GM21825 (cell line): ENCODE results near the gene C15orf62.

Source experiments
- ATAC-seq: cut with Tn5 transposase; IDR thresholded peaks from one replicate; pipeline ENCODE4 v1.9.1; 2021; ENCODE audit warnings: mild to moderate bottlenecking, moderate library complexity; ENCODE audit not compliant: unreplicated experiment

Gene C15orf62, protein sequence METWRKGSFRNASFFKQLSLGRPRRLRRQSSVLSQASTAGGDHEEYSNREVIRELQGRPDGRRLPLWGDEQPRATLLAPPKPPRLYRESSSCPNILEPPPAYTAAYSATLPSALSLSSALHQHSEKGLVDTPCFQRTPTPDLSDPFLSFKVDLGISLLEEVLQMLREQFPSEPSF

DNA sequence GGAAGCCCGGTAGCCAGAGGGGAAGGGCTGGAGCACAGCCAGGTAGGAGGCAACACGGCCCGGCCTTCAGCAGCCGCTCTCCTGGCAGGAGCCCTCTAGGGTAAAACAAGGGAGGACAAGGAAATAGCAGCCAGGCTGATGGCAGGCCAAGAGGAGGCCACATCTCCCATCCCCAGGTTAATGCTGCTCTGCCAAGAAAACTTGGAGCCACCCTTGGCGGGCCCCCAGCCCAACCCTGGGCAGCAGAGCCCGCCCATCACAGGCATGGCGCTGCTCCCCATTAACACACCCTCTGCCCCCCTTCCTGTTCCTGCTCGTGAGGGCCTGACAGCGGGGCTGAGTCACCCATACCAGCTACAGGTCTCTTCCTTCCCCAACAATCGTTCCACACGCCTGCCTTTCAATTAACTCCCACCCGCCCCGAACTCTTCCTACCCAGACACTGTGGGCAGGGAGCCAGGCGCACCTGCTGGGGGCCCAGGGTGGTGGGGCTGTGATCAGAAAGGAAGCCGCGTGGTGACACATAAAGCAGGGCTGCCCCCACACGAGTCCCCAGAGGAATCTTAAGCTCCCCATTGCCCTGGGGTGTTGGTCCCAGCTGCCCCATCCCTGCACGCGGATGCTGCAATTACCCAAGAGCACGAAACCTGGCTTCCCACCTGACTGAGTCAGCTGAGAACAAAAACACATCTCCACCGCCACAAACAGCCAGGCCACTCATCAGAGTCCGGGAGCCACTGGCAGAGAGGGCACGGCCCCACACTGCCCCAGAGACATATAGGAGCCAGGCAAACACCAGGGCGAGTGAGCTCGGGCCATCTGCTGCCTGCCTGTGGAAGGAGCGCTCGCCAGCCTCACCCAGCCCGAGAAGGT lies at the start of gene C15orf62:
TSS of gene C15orf62 (plus strand) at position 707 of the 873 bp plus-strand sequence. CDS start 516 bp downstream, outside the sequence.
- ATAC-seq: peak; percentile 38

DNA sequence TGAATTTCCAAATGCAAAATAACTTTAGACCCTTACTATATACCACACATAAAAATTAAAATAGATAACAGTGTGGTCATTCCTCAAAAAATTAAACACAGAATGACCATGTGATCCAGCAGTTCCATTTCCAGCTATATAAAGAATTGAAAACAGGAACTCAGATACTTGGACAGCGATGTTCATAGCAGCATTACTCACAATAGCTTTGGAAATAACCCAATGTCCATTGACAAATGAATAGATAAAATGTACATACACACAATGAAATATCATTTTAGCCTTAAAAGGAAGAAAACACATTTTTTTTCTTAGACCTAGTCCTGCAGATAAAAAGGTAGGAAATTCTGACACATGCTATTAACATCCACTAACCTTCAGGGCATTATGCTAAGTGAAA lies 48.1 kb upstream of the C15orf62 start:
- ATAC-seq: no peak

DNA sequence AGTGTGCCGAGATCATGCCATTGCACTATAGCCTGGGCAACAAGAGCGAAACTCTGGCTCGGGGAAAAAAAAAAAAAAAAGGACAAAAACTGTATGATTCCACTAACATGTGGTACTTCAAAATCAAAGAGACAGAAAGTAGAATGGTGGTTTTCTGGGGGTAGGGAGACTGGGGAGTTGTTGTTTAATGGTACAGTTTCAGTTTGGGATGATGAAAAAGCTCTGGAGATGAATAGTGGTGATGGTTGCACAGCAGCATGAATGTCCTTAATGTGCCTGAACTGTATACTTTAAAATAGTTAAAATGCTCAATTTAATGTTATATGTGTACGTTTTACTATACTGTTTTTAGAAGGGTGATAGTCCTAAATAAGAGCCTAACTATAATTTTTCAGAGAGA lies 47.4 kb upstream of the C15orf62 start:
- no peak for ATAC-seq

DNA sequence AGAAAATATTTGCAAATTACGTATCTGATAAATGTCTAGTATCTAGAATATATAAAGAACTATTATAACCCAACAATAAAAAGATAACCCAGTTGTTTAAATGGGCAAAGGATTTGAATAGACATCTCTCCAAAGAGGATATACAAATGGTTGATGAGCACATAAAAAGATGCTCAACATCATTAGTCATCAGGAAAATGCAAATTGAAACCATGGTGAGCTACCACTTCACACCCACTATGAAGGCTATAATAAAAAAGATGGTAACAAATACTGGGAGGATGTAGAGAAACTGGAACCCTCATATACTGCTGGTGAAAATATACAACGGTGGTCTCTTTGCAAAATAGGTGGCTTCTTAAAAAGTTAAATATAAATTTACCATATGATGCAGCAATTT lies 46.8 kb upstream of the C15orf62 start:
- no peak for ATAC-seq

DNA sequence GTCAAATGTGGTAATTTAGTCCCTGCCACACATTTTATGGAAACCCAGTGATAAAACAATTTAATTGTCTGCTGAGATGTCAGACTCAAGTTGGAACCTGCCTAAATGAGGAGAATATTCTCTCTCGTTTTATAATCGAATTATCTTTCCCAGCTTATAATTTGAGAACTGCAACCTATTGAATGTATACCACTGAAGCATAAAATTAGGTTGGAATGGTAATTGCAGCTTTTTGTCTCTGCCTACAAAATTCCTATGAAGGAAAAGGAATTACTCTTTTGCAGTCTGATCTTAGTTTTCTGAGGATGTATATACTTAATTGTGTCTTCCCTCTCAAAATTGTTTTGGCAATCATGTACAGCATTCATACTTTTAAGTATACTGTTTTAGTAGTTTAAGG lies 45.9 kb upstream of the C15orf62 start:
- ATAC-seq: no peak

DNA sequence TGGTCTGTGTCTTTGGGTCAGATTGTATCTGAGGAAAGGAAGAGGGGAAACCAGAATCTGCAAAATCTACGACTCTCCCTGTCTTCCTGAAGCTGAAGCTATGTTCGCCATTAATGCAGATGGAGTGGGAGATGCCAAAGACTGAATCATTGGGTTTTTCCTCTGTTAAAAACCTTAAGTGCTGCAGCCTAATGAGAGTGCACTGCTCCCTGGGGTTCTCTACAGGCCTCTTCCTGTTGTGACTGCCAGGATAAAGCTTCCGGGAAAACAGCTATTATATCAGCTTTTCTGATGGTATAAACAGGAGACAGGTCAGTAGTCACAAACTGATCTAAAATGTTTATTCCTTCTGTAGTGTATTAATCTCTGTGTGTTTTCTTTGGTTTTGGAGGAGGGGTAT lies 38.7 kb upstream of the C15orf62 start:
- ATAC-seq: no peak

DNA sequence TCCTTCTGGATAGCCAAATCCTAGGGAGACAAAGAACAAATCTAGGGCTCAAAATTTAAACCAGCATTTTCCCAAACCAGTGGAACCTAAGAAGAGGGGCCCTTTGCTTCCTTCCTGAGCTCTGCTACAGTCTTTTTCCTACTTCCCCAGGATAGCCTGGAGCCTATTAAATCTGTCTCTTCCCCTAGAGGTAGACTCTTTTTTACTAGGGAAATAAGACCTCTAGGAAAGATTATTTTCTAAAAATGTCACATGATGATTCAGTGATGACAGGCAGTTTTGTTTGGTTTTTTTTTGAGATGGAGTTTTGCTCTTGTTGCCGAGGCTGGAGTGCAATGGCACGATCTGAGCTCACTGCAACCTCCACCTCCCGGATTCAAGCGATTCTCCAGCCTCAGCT lies 33.2 kb upstream of the C15orf62 start:
- no peak for ATAC-seq

DNA sequence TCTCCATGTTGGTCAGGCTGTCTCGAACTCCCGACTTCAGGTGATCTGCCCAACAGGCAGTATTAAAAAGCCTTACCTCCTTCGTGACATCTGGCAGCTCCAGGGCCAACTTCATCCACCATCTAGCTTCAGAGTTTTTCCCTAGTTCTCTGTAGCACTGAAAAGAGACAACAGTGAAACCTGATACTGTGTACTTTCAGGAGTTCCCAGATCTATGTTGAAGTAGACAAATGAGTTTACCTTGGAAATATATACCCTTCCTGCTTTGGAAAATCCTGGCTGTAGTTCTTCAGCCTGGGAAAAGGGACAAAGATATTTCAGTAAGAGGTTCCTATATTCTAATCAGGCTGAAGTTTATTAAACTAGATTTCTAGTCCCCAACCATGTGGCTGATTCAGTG lies 32.7 kb upstream of the C15orf62 start:
- no peak for ATAC-seq

DNA sequence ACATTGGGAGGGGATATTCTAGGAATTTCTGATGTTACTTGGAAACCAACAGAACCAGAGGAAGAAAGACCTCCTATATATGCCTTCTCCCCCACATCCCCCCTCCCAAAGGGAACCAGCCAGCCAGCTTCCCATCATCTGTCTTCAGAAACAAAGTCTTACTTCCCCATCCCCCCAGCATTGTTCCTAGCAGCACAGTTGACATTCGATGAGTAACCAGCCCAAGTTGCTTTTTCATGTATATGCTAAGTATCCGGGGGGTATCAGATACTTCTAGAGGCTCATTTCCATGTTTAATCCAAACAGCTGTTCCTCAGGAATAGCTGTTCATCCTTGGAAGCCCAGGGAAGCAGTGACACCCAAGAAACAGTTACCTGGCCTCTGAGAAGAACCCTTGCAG lies 30.7 kb upstream of the C15orf62 start:
- no peak for ATAC-seq

DNA sequence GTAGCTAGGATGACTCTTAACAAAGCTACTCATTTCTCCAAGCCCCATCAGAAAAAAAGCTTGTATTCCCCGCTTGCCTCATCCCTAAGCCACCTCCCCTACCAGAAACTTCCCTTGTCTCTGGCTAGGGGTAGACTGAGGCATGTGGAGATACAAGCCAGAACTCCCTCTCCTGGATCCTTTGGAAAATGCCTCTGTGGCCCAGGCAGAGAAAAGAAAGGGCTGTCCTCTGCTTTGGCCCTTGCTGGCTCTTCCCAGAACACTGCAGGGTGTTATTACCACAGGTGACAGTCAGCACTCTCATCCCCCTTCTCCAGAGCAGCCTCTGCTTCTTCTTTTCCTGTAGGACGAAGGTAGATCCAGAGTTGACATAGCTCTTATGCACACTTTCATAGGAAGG lies 29.9 kb upstream of the C15orf62 start:
- no peak for ATAC-seq

DNA sequence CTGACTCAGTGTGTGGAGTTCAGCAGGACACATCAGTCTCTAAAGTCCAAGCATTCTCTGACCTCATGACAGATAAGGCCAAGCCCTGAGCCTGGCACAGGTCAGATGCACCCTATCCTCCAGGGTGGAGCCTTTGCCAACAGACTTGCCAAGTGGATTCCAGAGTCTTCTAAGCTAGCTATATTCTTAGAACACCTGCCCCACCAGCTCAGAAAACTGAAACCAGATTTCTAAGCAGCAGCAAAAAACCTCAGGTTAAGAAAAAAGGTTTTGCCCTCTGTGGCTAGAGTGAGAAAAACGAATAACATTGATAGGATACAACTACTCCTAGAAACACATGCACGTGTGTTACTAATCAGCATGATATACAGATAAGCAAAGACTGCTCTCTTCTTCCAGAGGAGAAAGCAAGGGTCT lies 26.3 kb upstream of the C15orf62 start:
- ATAC-seq: no peak

DNA sequence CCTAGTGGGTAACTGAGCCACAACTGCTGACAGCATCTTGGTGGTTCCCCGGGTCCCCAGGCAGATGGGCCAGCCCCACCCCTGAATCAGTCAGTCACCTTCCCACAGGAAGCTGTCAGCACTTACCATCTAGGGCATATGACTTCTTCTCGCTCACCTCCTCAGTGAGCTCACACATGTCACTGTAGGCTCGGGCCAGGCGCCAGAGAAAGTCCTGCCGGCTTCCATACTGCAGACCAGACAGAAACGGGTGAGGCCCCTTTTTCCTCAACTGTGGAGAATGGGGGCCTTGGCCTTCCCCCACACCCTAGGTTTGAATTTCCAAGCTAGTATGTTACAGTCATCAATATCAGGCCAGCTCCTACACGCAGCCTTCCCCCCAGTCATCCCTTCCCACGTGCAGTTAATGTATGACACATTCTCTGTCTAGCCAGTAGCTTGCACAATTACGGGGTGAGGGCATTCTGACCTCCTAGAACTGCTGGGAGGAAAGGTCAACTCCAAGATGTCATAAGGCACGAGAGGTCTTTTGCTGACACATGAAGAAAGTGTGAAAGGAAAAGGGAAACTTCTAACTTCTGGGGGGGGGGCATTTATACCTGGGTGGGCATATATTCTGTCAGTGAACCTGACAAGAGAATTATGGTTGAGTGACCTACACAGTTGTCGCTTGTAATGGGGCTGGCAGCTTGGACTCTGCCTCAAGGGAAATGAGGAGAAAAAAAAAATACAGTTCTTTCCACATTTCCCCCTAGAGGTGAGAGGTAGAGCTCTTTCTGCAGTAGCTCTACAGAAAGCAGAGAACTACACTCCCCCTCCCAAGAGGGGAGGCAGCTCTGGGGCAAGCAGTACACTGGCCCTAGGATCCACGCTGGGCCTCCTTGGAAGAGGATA lies 25.6 kb upstream of the C15orf62 start:
- no peak for ATAC-seq

DNA sequence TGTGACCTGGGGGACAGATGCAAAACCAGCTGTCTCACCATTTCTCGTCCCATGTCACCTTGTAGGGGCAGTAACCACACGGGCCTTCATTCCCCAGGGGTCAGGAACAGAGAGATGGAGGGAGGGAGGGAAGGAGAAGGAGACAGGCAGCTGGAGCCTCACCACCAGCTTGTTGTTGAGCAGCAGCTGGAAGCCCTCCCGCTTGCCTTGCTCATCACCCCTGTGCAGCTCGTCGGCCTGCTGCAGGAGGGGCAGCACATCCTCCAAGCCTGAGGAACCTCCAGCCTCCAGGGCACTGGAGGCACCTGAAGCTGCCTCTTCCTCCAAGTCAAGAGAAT lies 25.0 kb upstream of the C15orf62 start:
- no peak for ATAC-seq

DNA sequence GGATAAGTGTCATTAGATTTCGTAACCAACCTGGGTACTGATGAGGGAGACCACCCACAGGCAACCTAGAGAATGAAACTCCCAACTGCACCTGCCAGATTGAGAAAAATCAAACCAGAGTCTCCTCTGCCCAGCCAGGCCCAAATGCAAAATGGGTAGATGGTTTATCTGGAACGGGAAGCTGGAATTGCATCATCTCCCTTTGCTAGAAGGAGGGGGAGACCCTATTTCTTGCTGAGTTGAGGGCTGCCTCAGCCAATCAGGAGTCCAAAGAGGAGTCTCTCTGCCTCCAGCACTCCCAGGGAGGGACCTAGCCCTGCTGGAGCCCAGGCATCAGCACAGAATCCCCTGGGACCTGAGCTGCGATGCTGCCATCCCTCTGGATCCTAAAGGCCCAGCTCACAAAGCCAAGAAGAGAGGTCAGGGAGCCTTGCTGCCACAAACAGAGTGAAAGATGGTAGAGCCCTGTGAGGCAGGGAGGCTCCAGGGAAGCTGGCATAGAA lies 22.8 kb upstream of the C15orf62 start:
- ATAC-seq: no peak

DNA sequence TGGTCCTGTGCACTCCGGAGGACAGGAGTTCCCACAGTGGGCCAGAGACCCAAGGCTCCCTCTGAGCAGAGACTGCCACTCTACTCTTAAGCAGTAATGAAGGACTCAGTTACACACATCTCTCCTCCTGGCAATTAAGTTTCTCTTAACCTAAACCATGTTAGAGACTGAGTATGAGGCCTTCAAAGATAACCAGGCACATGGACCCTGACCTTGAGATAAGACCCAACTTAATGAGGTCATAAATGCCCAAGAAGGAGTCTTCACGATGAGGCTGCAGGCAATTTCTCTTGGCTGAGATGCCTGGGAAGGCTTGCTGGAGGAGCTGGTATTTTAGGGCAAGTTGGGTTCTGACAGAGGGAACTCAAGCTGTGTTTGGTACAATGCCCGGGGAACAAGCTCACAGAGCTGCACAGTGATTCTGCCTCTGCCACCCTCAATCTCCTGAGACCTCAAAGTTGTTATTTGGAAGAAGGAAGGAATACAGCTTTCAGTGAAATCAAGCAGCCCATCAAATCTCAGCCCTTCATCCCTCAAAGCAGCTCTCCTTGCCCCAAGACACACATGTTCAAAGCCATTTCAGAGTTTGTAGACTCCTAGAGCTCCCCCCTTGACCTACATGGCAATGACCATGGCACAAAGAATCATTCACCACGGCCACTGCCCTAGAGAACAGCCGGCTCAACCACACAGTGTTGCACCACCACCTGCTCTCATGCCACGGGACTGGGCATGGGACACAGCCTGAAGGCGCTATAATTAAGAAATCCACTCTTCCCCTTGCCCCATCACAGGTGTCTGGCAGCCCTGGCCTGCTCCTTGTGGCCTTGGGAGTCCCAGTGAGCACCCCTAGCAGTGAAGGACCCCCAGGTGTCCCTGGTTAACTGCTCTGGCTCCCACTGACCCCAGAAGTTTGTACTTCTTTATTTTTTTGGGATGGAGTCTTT lies 21.8 kb upstream of the C15orf62 start:
- no peak for ATAC-seq

DNA sequence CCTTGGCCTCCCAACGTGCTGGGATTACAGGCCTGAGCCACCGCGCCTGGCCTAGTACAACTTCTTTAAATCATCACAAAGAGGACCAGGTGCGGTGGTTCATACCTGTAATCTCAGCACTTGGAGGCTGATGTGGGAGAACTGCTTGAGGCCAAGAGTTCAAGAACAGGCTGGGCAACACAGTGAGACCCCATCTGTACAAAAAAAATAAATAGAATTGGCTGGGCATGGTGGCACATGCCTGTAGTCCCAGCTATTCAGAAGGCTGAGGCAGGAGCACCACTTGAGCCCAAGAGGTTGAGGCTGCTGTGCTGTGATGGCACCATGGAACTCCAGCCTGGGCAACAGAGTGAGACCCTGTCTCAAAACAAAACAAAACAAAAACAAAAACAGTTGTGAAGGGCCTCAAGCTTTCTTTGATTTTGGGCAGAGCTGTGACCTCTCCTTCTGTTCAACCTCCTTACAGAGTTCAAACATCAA lies 20.6 kb upstream of the C15orf62 start:
- no peak for ATAC-seq

DNA sequence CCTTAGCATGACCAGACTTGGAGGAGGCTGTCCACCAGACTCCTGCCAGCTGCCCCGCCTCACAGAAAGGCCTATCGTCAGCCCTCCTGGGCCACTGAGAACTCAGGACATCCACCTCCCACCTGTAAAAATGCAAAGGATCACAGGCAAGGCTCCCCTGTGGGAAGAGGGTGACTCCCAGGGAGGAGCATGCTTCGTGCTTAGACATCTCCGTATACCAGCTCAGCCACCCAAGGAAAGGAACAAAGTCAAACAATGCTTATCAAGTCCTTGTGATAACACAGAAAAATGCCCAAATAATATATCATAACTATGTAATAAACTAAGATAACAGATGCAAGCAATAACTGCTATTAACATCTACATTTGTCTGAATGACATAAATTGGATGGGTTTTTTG lies 18.9 kb upstream of the C15orf62 start:
- no peak for ATAC-seq

DNA sequence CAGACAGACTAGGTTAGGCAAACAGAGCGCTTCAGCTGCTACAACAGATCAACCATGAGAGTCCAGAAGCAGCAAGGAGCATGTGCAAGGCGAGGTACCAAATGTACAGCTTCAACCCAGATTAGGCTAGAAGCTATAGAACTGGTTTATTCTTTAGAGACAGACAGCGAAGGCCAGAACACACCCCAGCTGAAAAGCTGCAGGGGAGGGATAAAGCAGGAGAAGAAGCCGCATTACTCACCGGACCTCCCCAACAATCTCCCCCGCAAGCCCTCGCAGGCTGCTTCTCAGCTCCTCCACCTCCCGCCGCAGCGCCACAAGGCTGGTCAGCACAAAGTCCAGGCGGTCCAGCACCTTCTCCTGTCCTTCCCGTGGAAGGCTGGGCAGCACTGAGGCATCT lies 18.0 kb upstream of the C15orf62 start:
- ATAC-seq: no peak

DNA sequence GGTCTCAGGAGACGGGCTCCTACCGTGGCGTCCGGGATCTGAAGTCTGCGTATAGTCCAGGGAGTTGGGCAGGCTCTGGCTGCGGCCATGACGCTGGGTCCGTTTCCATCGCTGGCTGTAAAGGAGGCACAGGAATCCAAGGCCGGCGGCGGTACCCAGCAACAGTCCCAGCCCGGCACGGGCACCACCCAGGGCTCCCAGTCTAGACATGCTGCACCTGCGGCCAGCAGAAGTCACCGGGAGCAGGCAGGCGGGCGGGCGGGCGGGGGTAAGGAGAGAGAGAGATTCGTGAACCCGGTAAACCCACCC lies 15.3 kb upstream of the C15orf62 start:
- peak; percentile 7 for ATAC-seq
